Coronary artery (tissue), 2 donors: ENCODE measurements around the gene RASAL2.
"Not testable (repeated sequence)": the region's sequence is repeated elsewhere in the genome, so short reads cannot be mapped to it uniquely, and the experiment has no call there.

ENCODE experiments used
- DNase-seq: peaks from one replicate; pipeline ENCODE4 v3.0.0-alpha.2; 2017; ENCODE audit warnings: low spot score
- H3K27ac ChIP-seq, 2 donors: fragments of 200-600 bp; sonication (generic); one replicate each; pipeline ENCODE4 v1.5.1; 2016 to 2019
- H3K4me3 ChIP-seq: fragments of 200-600 bp; sonication (generic); 2 replicates; pipeline ENCODE4 v1.5.1; 2016; ENCODE audit warnings: mild to moderate bottlenecking, moderate library complexity
- TF ChIP-seq, protein P1 (sequence below): fragments of 200-600 bp; sonication (generic); IDR thresholded peaks from one replicate; pipeline ENCODE4 v1.5.1; 2019; ENCODE audit warnings: antibody characterized with exemption

The RASAL2 gene

DNA sequence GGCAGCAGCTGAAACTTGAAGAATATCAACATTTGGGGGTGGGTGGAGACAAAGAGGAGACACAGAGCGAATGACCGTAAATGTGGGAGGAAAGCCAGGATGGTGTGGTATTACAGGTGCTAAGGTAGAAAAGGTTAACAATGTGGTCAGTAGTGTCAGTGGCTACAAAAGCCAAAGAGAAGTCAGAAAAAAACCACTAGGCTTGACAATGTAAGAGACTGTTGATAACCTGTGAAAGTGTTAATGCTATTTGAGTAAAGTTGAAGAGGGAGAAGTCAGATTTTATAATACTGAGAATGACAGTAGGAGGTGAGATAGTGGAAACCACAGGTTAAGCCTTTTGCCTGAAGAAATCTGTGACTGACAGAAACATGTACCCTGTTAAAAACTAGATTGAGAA, 282.1 kb downstream of the RASAL2 start:
- no peak for DNase-seq
- no peak overlapping the region for H3K27ac ChIP-seq
- TF ChIP-seq, protein P1, sequence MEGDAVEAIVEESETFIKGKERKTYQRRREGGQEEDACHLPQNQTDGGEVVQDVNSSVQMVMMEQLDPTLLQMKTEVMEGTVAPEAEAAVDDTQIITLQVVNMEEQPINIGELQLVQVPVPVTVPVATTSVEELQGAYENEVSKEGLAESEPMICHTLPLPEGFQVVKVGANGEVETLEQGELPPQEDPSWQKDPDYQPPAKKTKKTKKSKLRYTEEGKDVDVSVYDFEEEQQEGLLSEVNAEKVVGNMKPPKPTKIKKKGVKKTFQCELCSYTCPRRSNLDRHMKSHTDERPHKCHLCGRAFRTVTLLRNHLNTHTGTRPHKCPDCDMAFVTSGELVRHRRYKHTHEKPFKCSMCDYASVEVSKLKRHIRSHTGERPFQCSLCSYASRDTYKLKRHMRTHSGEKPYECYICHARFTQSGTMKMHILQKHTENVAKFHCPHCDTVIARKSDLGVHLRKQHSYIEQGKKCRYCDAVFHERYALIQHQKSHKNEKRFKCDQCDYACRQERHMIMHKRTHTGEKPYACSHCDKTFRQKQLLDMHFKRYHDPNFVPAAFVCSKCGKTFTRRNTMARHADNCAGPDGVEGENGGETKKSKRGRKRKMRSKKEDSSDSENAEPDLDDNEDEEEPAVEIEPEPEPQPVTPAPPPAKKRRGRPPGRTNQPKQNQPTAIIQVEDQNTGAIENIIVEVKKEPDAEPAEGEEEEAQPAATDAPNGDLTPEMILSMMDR = no peak
- H3K4me3 ChIP-seq = no peak overlapping the region

DNA sequence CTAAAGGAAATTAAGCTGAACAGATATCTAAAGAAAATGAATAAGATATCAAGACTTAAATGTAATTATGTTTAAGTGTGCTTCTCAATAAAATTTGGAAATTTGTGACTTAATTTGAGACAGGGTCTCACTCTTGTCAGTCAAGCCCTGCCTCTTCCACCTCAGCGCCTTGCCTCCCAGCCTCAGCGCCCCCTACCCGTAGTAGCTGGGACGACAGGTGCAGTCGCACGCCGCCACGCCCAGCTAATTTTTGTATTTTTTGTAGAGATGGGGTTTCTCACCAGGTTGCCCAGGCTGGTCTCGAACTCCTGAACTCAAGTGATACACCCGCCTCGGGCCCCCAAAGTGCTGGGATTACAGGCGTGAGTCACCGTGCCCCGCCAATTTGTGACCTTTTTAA, 285.9 kb downstream of the RASAL2 start:
- Histone ChIP-seq H3K27ac (no peak overlapping the region), H3K4me3 (no peak overlapping the region)
- no peak for DNase-seq
- TF ChIP-seq, protein P1 = no peak

DNA sequence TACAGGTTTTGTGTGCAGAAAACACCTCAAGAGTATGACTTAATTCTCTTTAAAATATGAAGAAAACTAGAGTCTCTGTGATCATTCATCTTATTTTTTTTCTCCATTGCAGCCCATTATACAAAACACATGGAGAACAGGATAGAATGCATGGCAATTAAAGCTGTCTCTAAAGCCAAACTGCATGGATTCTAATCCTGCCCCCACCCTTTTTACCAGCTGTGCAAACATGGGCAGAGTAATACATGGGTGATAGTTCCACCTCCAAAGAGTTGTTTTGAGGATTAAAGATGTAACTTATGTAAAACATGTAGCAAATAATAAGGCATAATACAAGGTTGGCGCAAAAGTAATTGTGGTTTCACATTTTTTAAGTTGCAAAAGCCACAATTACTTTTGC, 288.5 kb downstream of the RASAL2 start:
- H3K4me3 ChIP-seq = no peak overlapping the region
- TF ChIP-seq, protein P1 = no peak
- DNase-seq = no peak
- H3K27ac ChIP-seq = no peak overlapping the region

DNA sequence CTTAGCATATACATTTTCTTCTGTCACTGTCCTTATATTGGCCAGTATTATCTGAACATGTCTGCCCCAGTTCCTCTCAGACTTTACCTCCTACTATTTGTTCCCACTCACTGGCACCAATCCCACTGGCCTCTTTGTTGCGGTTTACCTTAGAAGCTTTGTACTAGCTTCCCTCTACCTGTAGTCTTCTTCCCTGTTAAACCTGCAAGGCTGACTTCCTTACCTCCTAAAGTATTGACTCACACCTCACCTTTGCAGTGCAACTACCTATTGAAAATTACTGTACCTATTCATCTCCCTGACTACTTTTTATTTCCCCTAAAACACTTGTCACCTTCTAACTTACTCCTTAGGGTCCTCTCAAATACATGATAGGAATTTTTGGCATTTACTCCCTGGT, 291.8 kb downstream of the RASAL2 start:
- TF ChIP-seq, protein P1 = no peak
- no peak overlapping the region for H3K4me3 ChIP-seq
- no peak for DNase-seq
- no peak overlapping the region for H3K27ac ChIP-seq

DNA sequence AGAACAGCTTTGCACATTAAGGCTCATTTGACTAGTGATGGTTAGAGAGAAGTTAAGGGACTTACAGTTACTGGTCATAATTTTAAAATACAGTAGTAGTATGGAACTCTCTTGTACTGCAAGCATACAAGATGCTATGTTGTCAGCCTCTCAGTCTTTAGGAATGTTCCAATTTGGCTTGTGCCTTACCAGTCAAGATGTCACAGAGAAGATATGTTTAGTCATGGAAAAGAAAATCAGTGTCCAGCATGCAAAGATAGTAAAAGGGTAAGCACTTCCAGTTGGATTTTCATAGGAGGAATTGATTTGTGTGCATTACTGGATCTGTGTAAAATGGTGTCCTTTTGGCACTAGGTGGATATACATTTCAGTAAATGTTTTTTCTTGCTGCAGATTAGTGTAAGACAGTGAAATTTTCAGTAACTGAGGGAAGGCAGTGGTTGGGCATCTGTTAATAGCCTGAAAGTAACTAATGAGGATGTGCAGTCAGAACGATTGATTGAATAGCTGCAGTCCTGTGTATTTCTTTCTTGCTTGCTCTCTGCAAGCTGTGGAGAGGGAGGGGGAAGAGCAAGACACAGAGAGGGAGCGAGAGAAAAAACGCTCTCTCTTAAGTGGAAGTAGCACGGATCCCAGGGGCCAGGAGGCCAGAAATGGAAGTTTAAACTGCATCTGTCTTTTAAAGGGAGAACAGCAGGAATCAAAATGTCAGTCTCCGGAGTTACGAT, 294.7 kb downstream of the RASAL2 start:
- TF ChIP-seq, protein P1 = no peak
- H3K27ac ChIP-seq = no peak overlapping the region
- DNase-seq = no peak
- no peak overlapping the region for H3K4me3 ChIP-seq

DNA sequence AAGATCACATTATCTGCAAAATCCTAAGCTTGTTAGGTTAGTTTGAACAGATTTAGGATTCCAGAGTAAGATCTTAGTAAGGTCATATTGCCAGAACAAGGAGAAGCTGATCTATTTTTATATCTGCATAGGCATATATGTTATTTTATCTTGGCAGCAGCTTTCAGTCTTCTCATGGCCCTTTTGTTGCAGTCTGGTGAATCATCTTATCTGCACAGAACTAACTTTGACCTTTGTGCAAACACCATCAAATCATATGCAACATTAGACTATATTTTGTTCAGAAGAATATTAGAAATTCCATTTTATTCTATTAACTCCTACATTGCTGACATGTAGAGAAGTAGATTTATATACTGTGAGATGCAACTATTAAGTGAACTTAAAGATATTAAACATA, 295.5 kb downstream of the RASAL2 start:
- Histone ChIP-seq H3K4me3 (no peak overlapping the region), H3K27ac (no peak overlapping the region)
- no peak for DNase-seq
- TF ChIP-seq, protein P1 = no peak

DNA sequence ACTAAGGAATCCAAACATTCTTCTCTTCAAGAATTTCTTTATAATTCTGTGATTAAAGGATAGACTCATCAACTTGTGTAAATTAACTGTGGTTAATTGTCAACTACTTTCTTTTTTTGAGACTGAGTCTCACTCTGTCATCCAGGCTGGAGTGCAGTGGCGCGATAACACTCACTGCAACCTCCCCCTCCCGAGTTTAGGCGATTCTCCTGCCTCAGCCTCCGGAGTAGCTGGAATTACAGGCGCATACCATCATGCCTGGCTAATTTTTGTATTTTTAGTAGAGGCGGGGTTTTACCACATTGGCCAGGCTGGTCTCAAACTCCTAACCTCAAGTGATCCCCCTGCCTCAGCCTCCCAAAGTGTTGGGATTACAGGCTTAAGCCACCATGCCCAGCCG, 296.4 kb downstream of the RASAL2 start:
- H3K27ac ChIP-seq, H3K4me3 ChIP-seq, DNase-seq: not testable (repeated sequence)
